HG02571 (cell line): ENCODE results near the gene ACTL8.

Source experiments
- ATAC-seq: cut with Tn5 transposase; IDR thresholded peaks from one replicate; pipeline ENCODE4 v1.9.1; 2021; ENCODE audit warnings: mild to moderate bottlenecking, moderate library complexity; ENCODE audit not compliant: unreplicated experiment

ACTL8 gene

GRCh38 chr1:17837233-17838030 is 82.3 kb downstream of the ACTL8 start:
- ATAC-seq, result no peak

- ATAC-seq, result no peak
Measured at GRCh38 chr1:17839641-17840196, 84.6 kb downstream of the ACTL8 start.

- ATAC-seq, result no peak
Measured at GRCh38 chr1:17841944-17842343, 86.8 kb downstream of the ACTL8 start.

GRCh38 chr1:17842686-17843085 is 87.6 kb downstream of the ACTL8 start:
- ATAC-seq, result no peak

GRCh38 chr1:17844185-17844826 is 89.2 kb downstream of the ACTL8 start:
- no peak for ATAC-seq

GRCh38 chr1:17845583-17845982 is 90.5 kb downstream of the ACTL8 start:
- ATAC-seq, result no peak

- no peak for ATAC-seq
Measured at GRCh38 chr1:17846341-17846740, 91.2 kb downstream of the ACTL8 start.

GRCh38 chr1:17847111-17847510 is 92.0 kb downstream of the ACTL8 start:
- no peak for ATAC-seq

- ATAC-seq, result no peak
Measured at GRCh38 chr1:17849216-17849615, 94.1 kb downstream of the ACTL8 start.

- no peak for ATAC-seq
Measured at GRCh38 chr1:17851056-17851455, 95.9 kb downstream of the ACTL8 start.

GRCh38 chr1:17852383-17852782 is 97.2 kb downstream of the ACTL8 start:
- no peak for ATAC-seq

GRCh38 chr1:17853241-17853935 is 98.3 kb downstream of the ACTL8 start:
- ATAC-seq, result no peak

- no peak for ATAC-seq
Measured at GRCh38 chr1:17856496-17857108, 101.5 kb downstream of the ACTL8 start.

GRCh38 chr1:17857109-17857499 is 102.0 kb downstream of the ACTL8 start:
- no peak for ATAC-seq

GRCh38 chr1:17857996-17858395 is 102.9 kb downstream of the ACTL8 start:
- no peak for ATAC-seq

- ATAC-seq, result no peak
Measured at GRCh38 chr1:17860812-17861211, 105.7 kb downstream of the ACTL8 start.

GRCh38 chr1:17861685-17862084 is 106.6 kb downstream of the ACTL8 start:
- ATAC-seq, result no peak

GRCh38 chr1:17862121-17862520 is 107.0 kb downstream of the ACTL8 start:
- ATAC-seq, result no peak

GRCh38 chr1:17865912-17866739 is 111.0 kb downstream of the ACTL8 start:
- no peak for ATAC-seq

- ATAC-seq, result no peak
Measured at GRCh38 chr1:17866740-17867029, 111.6 kb downstream of the ACTL8 start.

GRCh38 chr1:17867470-17867869 is 112.3 kb downstream of the ACTL8 start:
- ATAC-seq, result no peak
